Adipocyte (in vitro differentiated cells): ENCODE measurements around the gene KIF22.
A peak's percentile ranks its signal among the peaks of the same experiment; 100 is the strongest.
"Not testable (repeated sequence)": the region's sequence is repeated elsewhere in the genome, so short reads cannot be mapped to it uniquely, and the experiment has no call there.

Source experiments
- DNase-seq: peaks from one replicate; pipeline ENCODE4 v3.0.0-alpha.2; 2015; ENCODE audit warnings: low read depth
- H3K27me3 ChIP-seq: replicated peaks from 2 replicates; pipeline ENCODE4 v1.7.0; 2013; ENCODE audit warnings: mild to moderate bottlenecking, low read length, moderate library complexity; ENCODE audit not compliant: control insufficient read depth, insufficient read depth
- H3K36me3 ChIP-seq: 2 replicates; pipeline ENCODE4 v1.7.0; 2013; ENCODE audit warnings: low read length, mild to moderate bottlenecking, moderate library complexity; ENCODE audit not compliant: control insufficient read depth, insufficient read depth, severe bottlenecking
- H3K4me1 ChIP-seq: 2 replicates; pipeline ENCODE4 v1.7.0; 2013; ENCODE audit warnings: mild to moderate bottlenecking, low read length, moderate library complexity; ENCODE audit not compliant: control insufficient read depth, insufficient read depth
- H3K4me3 ChIP-seq: 2 replicates; pipeline ENCODE4 v1.7.0; 2013; ENCODE audit warnings: mild to moderate bottlenecking, low read length, moderate library complexity
- H3K9ac ChIP-seq: 2 replicates; pipeline ENCODE4 v1.7.0; 2013; ENCODE audit warnings: mild to moderate bottlenecking, low read length, moderate library complexity
- H3K9me3 ChIP-seq: 2 replicates; pipeline ENCODE4 v1.7.0; 2013; ENCODE audit warnings: mild to moderate bottlenecking, low read length, moderate library complexity; ENCODE audit not compliant: control insufficient read depth

Gene KIF22

GRCh38 chr16:29753516-29753915 lies 37.0 kb upstream of the KIF22 start:
- H3K4me3 ChIP-seq: no peak overlapping the region
- H3K36me3 ChIP-seq: no peaks in the 10 kb centered on the region
- peaks cover 5% of the 10 kb centered on the region for H3K27me3 ChIP-seq
- H3K9ac ChIP-seq: no peak overlapping the region
- no peak for DNase-seq
- H3K4me1 ChIP-seq: peaks cover 13% of the 10 kb centered on the region
- no peaks in the 10 kb centered on the region for H3K9me3 ChIP-seq

GRCh38 chr16:29756654-29757053 lies 33.9 kb upstream of the KIF22 start:
- DNase-seq: no peak
- Histone ChIP-seq H3K4me3 (no peak overlapping the region), H3K36me3 (no peaks in the 10 kb centered on the region), H3K9ac (no peak overlapping the region), H3K9me3 (no peaks in the 10 kb centered on the region), H3K4me1 (peaks cover 14% of the 10 kb centered on the region), H3K27me3 (peaks cover 5% of the 10 kb centered on the region)

- not testable (repeated sequence) for H3K4me3 ChIP-seq, H3K9me3 ChIP-seq, H3K9ac ChIP-seq, DNase-seq, H3K36me3 ChIP-seq, H3K27me3 ChIP-seq
- H3K4me1 ChIP-seq: peaks cover 14% of the 10 kb centered on the region
Measured at GRCh38 chr16:29757086-29757485, 33.5 kb upstream of the KIF22 start.

- peaks cover 14% of the 10 kb centered on the region for H3K4me1 ChIP-seq
- H3K9ac ChIP-seq: peak overlapping the region; percentile 76
- peak overlapping the region; percentile 55 for H3K4me3 ChIP-seq
- H3K9me3 ChIP-seq: no peaks in the 10 kb centered on the region
- no peaks in the 10 kb centered on the region for H3K36me3 ChIP-seq
- peaks cover 5% of the 10 kb centered on the region for H3K27me3 ChIP-seq
- DNase-seq: peak; percentile 82
Measured at GRCh38 chr16:29757950-29758466, 32.5 kb upstream of the KIF22 start.

- no peaks in the 10 kb centered on the region for H3K36me3 ChIP-seq
- no peak overlapping the region for H3K4me3 ChIP-seq
- H3K4me1 ChIP-seq: peaks cover 14% of the 10 kb centered on the region
- no peaks in the 10 kb centered on the region for H3K9me3 ChIP-seq
- H3K27me3 ChIP-seq: peaks cover 10% of the 10 kb centered on the region
- DNase-seq: no peak
- H3K9ac ChIP-seq: no peak overlapping the region
Measured at GRCh38 chr16:29760567-29761279, 29.8 kb upstream of the KIF22 start.

- DNase-seq, H3K4me3 ChIP-seq, H3K27me3 ChIP-seq, H3K9me3 ChIP-seq, H3K9ac ChIP-seq, H3K36me3 ChIP-seq: not testable (repeated sequence)
- peaks cover 14% of the 10 kb centered on the region for H3K4me1 ChIP-seq
Measured at GRCh38 chr16:29761280-29761651, 29.3 kb upstream of the KIF22 start.

GRCh38 chr16:29761882-29762281 lies 28.7 kb upstream of the KIF22 start:
- Histone ChIP-seq H3K27me3 (peaks cover 10% of the 10 kb centered on the region), H3K36me3 (no peaks in the 10 kb centered on the region), H3K4me1 (peaks cover 14% of the 10 kb centered on the region), H3K4me3 (no peak overlapping the region), H3K9ac (no peak overlapping the region), H3K9me3 (no peaks in the 10 kb centered on the region)
- DNase-seq: no peak

GRCh38 chr16:29763326-29763725 lies 27.2 kb upstream of the KIF22 start:
- no peak for DNase-seq
- no peaks in the 10 kb centered on the region for H3K9me3 ChIP-seq
- H3K4me1 ChIP-seq: peaks cover 3% of the 10 kb centered on the region
- no peaks in the 10 kb centered on the region for H3K36me3 ChIP-seq
- H3K27me3 ChIP-seq: peaks cover 10% of the 10 kb centered on the region
- H3K4me3 ChIP-seq: no peak overlapping the region
- H3K9ac ChIP-seq: no peak overlapping the region

- Histone ChIP-seq H3K4me1 (no peaks in the 10 kb centered on the region), H3K27me3 (peaks cover 10% of the 10 kb centered on the region), H3K4me3 (no peak overlapping the region), H3K9me3 (no peaks in the 10 kb centered on the region), H3K36me3 (no peaks in the 10 kb centered on the region), H3K9ac (no peak overlapping the region)
- DNase-seq: no peak
Measured at GRCh38 chr16:29765167-29766032, 25.2 kb upstream of the KIF22 start.

- no peak for DNase-seq
- Histone ChIP-seq H3K4me1 (no peaks in the 10 kb centered on the region), H3K36me3 (no peaks in the 10 kb centered on the region), H3K27me3 (peaks cover 10% of the 10 kb centered on the region), H3K4me3 (no peak overlapping the region), H3K9ac (no peak overlapping the region), H3K9me3 (no peaks in the 10 kb centered on the region)
Measured at GRCh38 chr16:29766571-29766970, 24.0 kb upstream of the KIF22 start.

- Histone ChIP-seq H3K27me3 (peaks cover 10% of the 10 kb centered on the region), H3K4me1 (no peaks in the 10 kb centered on the region), H3K9me3 (no peaks in the 10 kb centered on the region), H3K36me3 (no peaks in the 10 kb centered on the region), H3K9ac (no peak overlapping the region), H3K4me3 (no peak overlapping the region)
- no peak for DNase-seq
Measured at GRCh38 chr16:29767062-29767461, 23.5 kb upstream of the KIF22 start.
